K562 (cell line): Measurements from ENCODE around the gene NR0B2. TPM values are rescaled to one million over a fixed set of nuclear protein-coding genes. Genes with fewer than 3 reads are reported as not detected.

Experiments
- CBFA2T3 ChIP-seq: fragments of 450-650 bp; IDR thresholded peaks from 2 replicates; pipeline ENCODE4 v1.6.1; 2017
- FOS ChIP-seq: IDR thresholded peaks from 3 replicates; pipeline ENCODE4 v1.6.1; 2011; ENCODE audit not compliant: insufficient read length; ENCODE audit errors: extremely low read depth
- GABPA ChIP-seq: fragments of 200-800 bp; sonication (Bioruptor generic); conservative IDR thresholded peaks from 2 replicates; pipeline ENCODE4 v1.6.1; 2016; ENCODE audit warnings: low read depth, missing genetic modification characterization, missing compliant biosample characterization
- HIVEP1 ChIP-seq: fragments of 250-450 bp; sonication (Bioruptor Pico); IDR thresholded peaks from 2 replicates; pipeline ENCODE4 v1.4.0; 2020; ENCODE audit warnings: mild to moderate bottlenecking
- KLF6 ChIP-seq: fragments of 250-450 bp; sonication (Bioruptor Pico); IDR thresholded peaks from 2 replicates; pipeline ENCODE4 v1.4.0; 2020; ENCODE audit warnings: mild to moderate bottlenecking, moderate library complexity, borderline replicate concordance
- MAFG ChIP-seq: fragments of 450-650 bp; conservative IDR thresholded peaks from 2 replicates; pipeline ENCODE4 v1.6.1; 2016; ENCODE audit warnings: missing genetic modification characterization, missing compliant biosample characterization
- MTF1 ChIP-seq: fragments of 250-450 bp; sonication (Bioruptor Pico); IDR thresholded peaks from 2 replicates; pipeline ENCODE4 v1.9.0; 2021; ENCODE audit warnings: moderate library complexity, mild to moderate bottlenecking, inconsistent platforms, borderline replicate concordance
- PHF20 ChIP-seq: fragments of 450-650 bp; IDR thresholded peaks from 2 replicates; pipeline ENCODE4 v1.6.1; 2018; ENCODE audit not compliant: partially characterized antibody
- RBM15 ChIP-seq: fragments of 200-400 bp; formaldehyde crosslinking; IDR thresholded peaks from 2 replicates; pipeline ENCODE4 v1.6.1; 2018; ENCODE audit warnings: mild to moderate bottlenecking, low read length, moderate library complexity; ENCODE audit not compliant: insufficient read depth
- RUNX1 ChIP-seq: sonication (generic); IDR thresholded peaks from 2 replicates; pipeline ENCODE4 v1.6.1; 2016; ENCODE audit warnings: antibody characterized with exemption, low read depth
- SAFB ChIP-seq: fragments of 200-400 bp; formaldehyde crosslinking; IDR thresholded peaks from 2 replicates; pipeline ENCODE4 v1.6.1; 2017; ENCODE audit warnings: low read depth, low read length, borderline replicate concordance
- SAFB2 ChIP-seq: fragments of 200-400 bp; formaldehyde crosslinking; IDR thresholded peaks from 2 replicates; pipeline ENCODE4 v1.6.1; 2018; ENCODE audit warnings: borderline replicate concordance, low read length, low read depth, moderate library complexity; ENCODE audit not compliant: severe bottlenecking
- SIRT6 ChIP-seq: IDR thresholded peaks from one replicate; pipeline ENCODE4 v1.6.1; 2012; ENCODE audit warnings: low read depth, mild to moderate bottlenecking, control low read depth, inconsistent platforms, low read length, moderate library complexity
- SNIP1 ChIP-seq: fragments of 450-650 bp; IDR thresholded peaks from 2 replicates; pipeline ENCODE4 v1.7.1; 2017; ENCODE audit warnings: low read depth, mild to moderate bottlenecking
- ZKSCAN3 ChIP-seq: fragments of 250-450 bp; sonication (Bioruptor Pico); IDR thresholded peaks from 2 replicates; pipeline ENCODE4 v1.4.0; 2020
- ZNF197 ChIP-seq: fragments of 200-800 bp; sonication (Bioruptor generic); IDR thresholded peaks from 2 replicates; pipeline ENCODE4 v1.6.1; 2016; ENCODE audit warnings: low read depth, missing genetic modification characterization, missing compliant biosample characterization
- ZNF282 ChIP-seq: sonication (generic); formaldehyde crosslinking; IDR thresholded peaks from 2 replicates; pipeline ENCODE4 v1.8.1; 2023; ENCODE audit warnings: missing genetic modification reagents
- ZNF354B ChIP-seq: fragments of 250-450 bp; sonication (Bioruptor Pico); IDR thresholded peaks from 2 replicates; pipeline ENCODE4 v1.4.0; 2020
- ZNF395 ChIP-seq: fragments of 200-800 bp; sonication (Bioruptor generic); IDR thresholded peaks from 2 replicates; pipeline ENCODE4 v1.6.1; 2017; ENCODE audit warnings: missing genetic modification characterization, missing compliant biosample characterization
- polyA plus RNA-seq, 8 experiments: library from polyadenylated mRNA; depleted of rRNA in 4 of 8; stranded (reverse) in 5 of 8; unstranded in 3 of 8; fragments of >200 nt; fragmentation: Nextera tagmentation in 2 of 8; fragmentation: Illumina TruSeq in 1 of 8; extraction: Ambion mirVana in 2 of 8; extraction: Trizol in 1 of 8; gene quantifications; 2 replicates each; pipeline versions ENCODE4 v1.2.1 to v1.2.3, GENCODE V29; 2011 to 2014; ENCODE audit warnings: inconsistent platforms in 1 of 8, missing spikeins in 1 of 8
- total RNA-seq, 7 experiments: library from RNA; depleted of rRNA in 6 of 7; stranded (reverse); fragments of >200 nt in 6 of 7; fragmentation: Illumina TruSeq in 2 of 7; extraction: Trizol in 2 of 7; gene quantifications; 2 replicates each; pipeline versions ENCODE4 v1.2.1 to v1.2.3, GENCODE V29; 2011 to 2021; ENCODE audit warnings: low replicate concordance in 1 of 7
- TF ChIP-seq, protein P1 (sequence below), 2 experiments: IDR thresholded peaks in 1 of 2; conservative IDR thresholded peaks in 1 of 2; 2 replicates each; pipeline ENCODE4 v1.6.1; 2016; ENCODE audit warnings: low read depth in 2 of 2, mild to moderate bottlenecking in 1 of 2, missing compliant biosample characterization in 1 of 2, missing genetic modification characterization in 1 of 2, moderate library complexity in 1 of 2
- TF ChIP-seq, protein P2 (sequence below): fragments of 450-650 bp; IDR thresholded peaks from 2 replicates; pipeline ENCODE4 v1.6.1; 2016; ENCODE audit warnings: low read depth, mild to moderate bottlenecking, moderate library complexity
- TF ChIP-seq, protein P3 (sequence below): fragments of 250-450 bp; sonication (Bioruptor Pico); IDR thresholded peaks from 2 replicates; pipeline ENCODE4 v1.5.0; 2021

NR0B2 gene
- total and polyA plus RNA-seq, 9 of the 15 experiments (the other 6 are each of a cell fraction or from before 2014, with no cell fraction given), result not detected

DNA sequence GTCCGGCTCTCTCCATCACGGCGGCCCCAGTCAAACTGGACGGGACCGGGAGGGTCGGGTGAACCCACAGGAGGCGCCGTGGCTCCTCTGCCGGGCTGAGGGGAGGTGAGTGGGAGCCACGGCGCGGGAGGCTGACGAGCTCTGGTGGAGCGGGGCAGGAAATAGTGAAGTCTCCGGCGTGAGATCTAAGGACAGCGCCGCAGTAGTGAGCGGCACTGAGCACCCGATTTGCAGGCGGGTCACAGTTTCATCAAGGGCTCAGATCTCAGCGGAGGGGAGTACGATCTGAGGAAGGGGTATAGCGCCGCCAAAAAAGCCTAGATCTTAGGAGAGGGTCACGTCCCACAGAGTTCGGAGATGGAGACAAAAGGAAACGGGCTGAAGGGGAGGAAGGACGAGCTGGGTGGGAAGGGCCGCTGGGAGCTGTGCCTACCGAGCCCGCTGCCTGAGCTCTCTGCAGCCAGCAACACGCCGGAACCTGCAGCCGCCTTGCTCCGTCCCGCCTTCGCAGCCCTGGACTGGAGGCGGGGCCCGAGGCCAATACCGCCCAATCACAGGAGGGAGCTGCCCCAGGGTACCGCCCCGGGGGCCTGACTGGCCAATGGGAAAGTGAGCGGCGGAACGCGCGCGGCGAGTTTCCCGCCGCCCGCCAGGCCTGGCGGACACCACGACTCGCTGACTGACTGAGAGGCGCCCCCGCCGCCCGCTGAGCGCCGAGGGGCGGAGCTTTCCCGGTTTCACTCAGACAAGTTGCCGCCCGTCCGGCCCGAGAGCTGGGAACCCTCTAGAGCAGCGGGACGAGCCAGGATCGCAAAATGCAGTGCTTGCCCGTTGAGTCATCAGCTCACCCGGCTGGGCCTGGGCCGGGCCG lies 48.9 kb downstream of the NR0B2 start (continued):
- TF ChIP-seq, protein P1, sequence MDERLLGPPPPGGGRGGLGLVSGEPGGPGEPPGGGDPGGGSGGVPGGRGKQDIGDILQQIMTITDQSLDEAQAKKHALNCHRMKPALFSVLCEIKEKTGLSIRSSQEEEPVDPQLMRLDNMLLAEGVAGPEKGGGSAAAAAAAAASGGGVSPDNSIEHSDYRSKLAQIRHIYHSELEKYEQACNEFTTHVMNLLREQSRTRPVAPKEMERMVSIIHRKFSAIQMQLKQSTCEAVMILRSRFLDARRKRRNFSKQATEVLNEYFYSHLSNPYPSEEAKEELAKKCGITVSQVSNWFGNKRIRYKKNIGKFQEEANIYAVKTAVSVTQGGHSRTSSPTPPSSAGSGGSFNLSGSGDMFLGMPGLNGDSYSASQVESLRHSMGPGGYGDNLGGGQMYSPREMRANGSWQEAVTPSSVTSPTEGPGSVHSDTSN (CRISPR knock-in tag; IDR thresholded peaks at IDR 0.05; ENCODE audit: low read depth), result 0 out of 2 replicates have a peak, but pooled peaks have one; percentile 25
- TF ChIP-seq, protein P1 (tag; conservative IDR thresholded peaks at IDR 0.05; ENCODE audit: low read depth), result peak; percentile 64; the same call in 1 of the 2 replicates
- TF ChIP-seq CBFA2T3 (no peak), SIRT6 (no peak), ZNF282 (CRISPR knock-in tag) (0 out of 2 replicates have a peak, but pooled peaks have one; percentile 59), MAFG (tag) (no peak), MTF1 (no peak), ZKSCAN3 (no peak), PHF20 (no peak), SAFB (peak; percentile 21; the same call in 1 of the 2 replicates), SAFB2 (no peak), ZNF354B (no peak), KLF6 (no peak), RUNX1 (peak; percentile 36; the same call in 1 of the 2 replicates), ZNF395 (CRISPR knock-in tag) (peak; percentile 57; the same call in 1 of the 2 replicates), RBM15 (no peak), SNIP1 (no peak), FOS (peak; percentile 94), ZNF197 (CRISPR knock-in tag) (no peak), GABPA (tag) (peak; percentile 88), HIVEP1 (CRISPR knock-in tag) (peak; percentile 2; the same call in 1 of the 2 replicates)
- TF ChIP-seq, protein P2, sequence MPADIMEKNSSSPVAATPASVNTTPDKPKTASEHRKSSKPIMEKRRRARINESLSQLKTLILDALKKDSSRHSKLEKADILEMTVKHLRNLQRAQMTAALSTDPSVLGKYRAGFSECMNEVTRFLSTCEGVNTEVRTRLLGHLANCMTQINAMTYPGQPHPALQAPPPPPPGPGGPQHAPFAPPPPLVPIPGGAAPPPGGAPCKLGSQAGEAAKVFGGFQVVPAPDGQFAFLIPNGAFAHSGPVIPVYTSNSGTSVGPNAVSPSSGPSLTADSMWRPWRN, result peak; percentile 82
- TF ChIP-seq, protein P3, sequence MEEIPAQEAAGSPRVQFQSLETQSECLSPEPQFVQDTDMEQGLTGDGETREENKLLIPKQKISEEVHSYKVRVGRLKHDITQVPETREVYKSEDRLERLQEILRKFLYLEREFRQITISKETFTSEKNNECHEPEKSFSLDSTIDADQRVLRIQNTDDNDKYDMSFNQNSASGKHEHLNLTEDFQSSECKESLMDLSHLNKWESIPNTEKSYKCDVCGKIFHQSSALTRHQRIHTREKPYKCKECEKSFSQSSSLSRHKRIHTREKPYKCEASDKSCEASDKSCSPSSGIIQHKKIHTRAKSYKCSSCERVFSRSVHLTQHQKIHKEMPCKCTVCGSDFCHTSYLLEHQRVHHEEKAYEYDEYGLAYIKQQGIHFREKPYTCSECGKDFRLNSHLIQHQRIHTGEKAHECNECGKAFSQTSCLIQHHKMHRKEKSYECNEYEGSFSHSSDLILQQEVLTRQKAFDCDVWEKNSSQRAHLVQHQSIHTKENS, result no peak
